ENCODE measurements around the gene HES2.
"Not testable (repeated sequence)": the region's sequence is repeated elsewhere in the genome, so short reads cannot be mapped to it uniquely, and the experiment has no call there.

DNA sequence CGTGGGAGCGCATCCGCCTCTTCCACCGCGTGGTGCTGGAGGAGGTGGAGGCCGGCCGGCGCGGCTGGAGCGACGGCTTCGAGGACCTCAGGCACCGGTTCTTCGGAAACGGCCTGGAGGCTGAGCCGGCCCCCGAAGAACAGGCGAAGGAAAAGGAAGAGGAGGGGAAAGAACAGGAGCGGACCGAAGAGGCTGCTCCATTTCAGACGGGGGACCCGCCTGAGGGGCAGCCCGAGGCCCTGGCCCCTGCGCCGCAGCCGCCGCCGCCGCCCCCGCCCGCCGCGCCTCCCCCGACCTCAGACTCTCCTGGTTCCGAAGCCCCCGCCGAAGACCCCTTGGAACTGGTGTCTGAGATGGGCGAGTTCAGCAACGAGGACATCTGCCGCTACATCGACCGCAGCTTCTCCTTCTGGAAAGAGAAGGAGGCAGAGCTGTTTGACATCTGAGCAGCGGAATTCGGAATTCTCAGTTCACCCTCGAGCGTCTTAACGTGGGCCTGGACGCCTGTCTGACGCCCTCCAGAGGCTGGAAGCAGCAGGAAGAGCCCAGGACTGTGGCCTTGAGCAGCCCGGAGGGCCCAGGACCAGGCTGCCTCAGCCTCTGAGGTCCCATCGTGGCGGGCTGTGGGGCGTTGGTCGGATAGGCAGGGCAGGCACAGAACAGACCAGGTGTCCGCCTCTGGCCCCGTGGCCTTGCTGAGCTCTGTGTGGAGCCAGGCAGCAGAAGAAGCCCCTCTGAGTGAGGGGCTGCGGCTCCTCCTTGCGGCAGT is 36.2 kb upstream of the HES2 start:
- TF ChIP-seq POLR2A (conservative IDR thresholded peaks at IDR 0.05); EP300 (IDR thresholded peaks at IDR 0.05; ENCODE audit: low read length); TAF1 (IDR thresholded peaks at IDR 0.05; ENCODE audit: control insufficient read depth, extremely low read depth, insufficient read depth, low read length, severe bottlenecking); NR4A1 (CRISPR knock-in tag; IDR thresholded peaks at IDR 0.05); NR4A1 (tag; IDR thresholded peaks at IDR 0.05); ZNF140 (CRISPR knock-in tag; IDR thresholded peaks at IDR 0.05); CBX1 (IDR thresholded peaks at IDR 0.05; ENCODE audit: low read depth); CEBPB (tag; IDR thresholded peaks at IDR 0.05); RBM25 (IDR thresholded peaks at IDR 0.05; ENCODE audit: low read depth, low read length, severe bottlenecking); PTBP1 (IDR thresholded peaks at IDR 0.05; ENCODE audit: low read depth, low read length): not testable (repeated sequence)
- TF ChIP-seq, protein P1, sequence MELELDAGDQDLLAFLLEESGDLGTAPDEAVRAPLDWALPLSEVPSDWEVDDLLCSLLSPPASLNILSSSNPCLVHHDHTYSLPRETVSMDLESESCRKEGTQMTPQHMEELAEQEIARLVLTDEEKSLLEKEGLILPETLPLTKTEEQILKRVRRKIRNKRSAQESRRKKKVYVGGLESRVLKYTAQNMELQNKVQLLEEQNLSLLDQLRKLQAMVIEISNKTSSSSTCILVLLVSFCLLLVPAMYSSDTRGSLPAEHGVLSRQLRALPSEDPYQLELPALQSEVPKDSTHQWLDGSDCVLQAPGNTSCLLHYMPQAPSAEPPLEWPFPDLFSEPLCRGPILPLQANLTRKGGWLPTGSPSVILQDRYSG (tag; conservative IDR thresholded peaks at IDR 0.05; ENCODE audit: low read depth): not testable (repeated sequence)
- TF ChIP-seq, protein P2, sequence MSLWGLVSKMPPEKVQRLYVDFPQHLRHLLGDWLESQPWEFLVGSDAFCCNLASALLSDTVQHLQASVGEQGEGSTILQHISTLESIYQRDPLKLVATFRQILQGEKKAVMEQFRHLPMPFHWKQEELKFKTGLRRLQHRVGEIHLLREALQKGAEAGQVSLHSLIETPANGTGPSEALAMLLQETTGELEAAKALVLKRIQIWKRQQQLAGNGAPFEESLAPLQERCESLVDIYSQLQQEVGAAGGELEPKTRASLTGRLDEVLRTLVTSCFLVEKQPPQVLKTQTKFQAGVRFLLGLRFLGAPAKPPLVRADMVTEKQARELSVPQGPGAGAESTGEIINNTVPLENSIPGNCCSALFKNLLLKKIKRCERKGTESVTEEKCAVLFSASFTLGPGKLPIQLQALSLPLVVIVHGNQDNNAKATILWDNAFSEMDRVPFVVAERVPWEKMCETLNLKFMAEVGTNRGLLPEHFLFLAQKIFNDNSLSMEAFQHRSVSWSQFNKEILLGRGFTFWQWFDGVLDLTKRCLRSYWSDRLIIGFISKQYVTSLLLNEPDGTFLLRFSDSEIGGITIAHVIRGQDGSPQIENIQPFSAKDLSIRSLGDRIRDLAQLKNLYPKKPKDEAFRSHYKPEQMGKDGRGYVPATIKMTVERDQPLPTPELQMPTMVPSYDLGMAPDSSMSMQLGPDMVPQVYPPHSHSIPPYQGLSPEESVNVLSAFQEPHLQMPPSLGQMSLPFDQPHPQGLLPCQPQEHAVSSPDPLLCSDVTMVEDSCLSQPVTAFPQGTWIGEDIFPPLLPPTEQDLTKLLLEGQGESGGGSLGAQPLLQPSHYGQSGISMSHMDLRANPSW (CRISPR knock-in tag; IDR thresholded peaks at IDR 0.05): not testable (repeated sequence)
- TF ChIP-seq, protein P3, sequence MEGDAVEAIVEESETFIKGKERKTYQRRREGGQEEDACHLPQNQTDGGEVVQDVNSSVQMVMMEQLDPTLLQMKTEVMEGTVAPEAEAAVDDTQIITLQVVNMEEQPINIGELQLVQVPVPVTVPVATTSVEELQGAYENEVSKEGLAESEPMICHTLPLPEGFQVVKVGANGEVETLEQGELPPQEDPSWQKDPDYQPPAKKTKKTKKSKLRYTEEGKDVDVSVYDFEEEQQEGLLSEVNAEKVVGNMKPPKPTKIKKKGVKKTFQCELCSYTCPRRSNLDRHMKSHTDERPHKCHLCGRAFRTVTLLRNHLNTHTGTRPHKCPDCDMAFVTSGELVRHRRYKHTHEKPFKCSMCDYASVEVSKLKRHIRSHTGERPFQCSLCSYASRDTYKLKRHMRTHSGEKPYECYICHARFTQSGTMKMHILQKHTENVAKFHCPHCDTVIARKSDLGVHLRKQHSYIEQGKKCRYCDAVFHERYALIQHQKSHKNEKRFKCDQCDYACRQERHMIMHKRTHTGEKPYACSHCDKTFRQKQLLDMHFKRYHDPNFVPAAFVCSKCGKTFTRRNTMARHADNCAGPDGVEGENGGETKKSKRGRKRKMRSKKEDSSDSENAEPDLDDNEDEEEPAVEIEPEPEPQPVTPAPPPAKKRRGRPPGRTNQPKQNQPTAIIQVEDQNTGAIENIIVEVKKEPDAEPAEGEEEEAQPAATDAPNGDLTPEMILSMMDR (IDR thresholded peaks at IDR 0.05 in 2 of 3, conservative IDR thresholded peaks at IDR 0.05 in 1 of 3; ENCODE audit: insufficient read depth in 2 of 3, low read depth in 1 of 3, low read length in 3 of 3): peak in 2 of 3 experiments; percentile 11 to 15; a peak in 1 of 6 replicates
- TF ChIP-seq, protein P4, sequence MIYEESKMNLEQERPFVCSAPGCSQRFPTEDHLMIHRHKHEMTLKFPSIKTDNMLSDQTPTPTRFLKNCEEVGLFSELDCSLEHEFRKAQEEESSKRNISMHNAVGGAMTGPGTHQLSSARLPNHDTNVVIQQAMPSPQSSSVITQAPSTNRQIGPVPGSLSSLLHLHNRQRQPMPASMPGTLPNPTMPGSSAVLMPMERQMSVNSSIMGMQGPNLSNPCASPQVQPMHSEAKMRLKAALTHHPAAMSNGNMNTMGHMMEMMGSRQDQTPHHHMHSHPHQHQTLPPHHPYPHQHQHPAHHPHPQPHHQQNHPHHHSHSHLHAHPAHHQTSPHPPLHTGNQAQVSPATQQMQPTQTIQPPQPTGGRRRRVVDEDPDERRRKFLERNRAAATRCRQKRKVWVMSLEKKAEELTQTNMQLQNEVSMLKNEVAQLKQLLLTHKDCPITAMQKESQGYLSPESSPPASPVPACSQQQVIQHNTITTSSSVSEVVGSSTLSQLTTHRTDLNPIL (CRISPR knock-in tag; IDR thresholded peaks at IDR 0.05): not testable (repeated sequence)

All from K562 (cell line).